SW480 (cell line): ENCODE results near the gene TRIM59.

Experiments
- DNase-seq: peaks from one replicate; pipeline ENCODE4 v3.0.0-alpha.2; 2016; ENCODE audit warnings: low spot score

Gene TRIM59

GRCh38 chr3:160449636-160450598 is at the start of gene TRIM59:
Gene TRIM59, minus strand, starts transcription at chr3:160449786. Its CDS starts 10,603 bp downstream, at chr3:160439183.
- DNase-seq = peak; percentile 93

- DNase-seq = no peak
These were observed 48.6 kb upstream of the TRIM59 start for GRCh38 chr3:160498202-160498601.

- DNase-seq = no peak
These were observed 40.6 kb upstream of the TRIM59 start for GRCh38 chr3:160490166-160490565.

- DNase-seq = peak; percentile 36
These were observed 36.9 kb upstream of the TRIM59 start for GRCh38 chr3:160486459-160486869.

GRCh38 chr3:160482796-160483195 is 33.2 kb upstream of the TRIM59 start:
- no peak for DNase-seq

- no peak for DNase-seq
These were observed 32.3 kb upstream of the TRIM59 start for GRCh38 chr3:160481856-160482255.

- DNase-seq = no peak
These were observed 31.3 kb upstream of the TRIM59 start for GRCh38 chr3:160480931-160481330.

GRCh38 chr3:160479376-160479775 is 29.8 kb upstream of the TRIM59 start:
- DNase-seq = no peak

- no peak for DNase-seq
These were observed 28.8 kb upstream of the TRIM59 start for GRCh38 chr3:160478338-160478737.

- no peak for DNase-seq
These were observed 28.2 kb upstream of the TRIM59 start for GRCh38 chr3:160477750-160478149.

GRCh38 chr3:160475884-160476283 is 26.3 kb upstream of the TRIM59 start:
- no peak for DNase-seq

- no peak for DNase-seq
These were observed 25.6 kb upstream of the TRIM59 start for GRCh38 chr3:160475153-160475552.

- no peak for DNase-seq
These were observed 24.8 kb upstream of the TRIM59 start for GRCh38 chr3:160474416-160474838.

- no peak for DNase-seq
These were observed 24.4 kb upstream of the TRIM59 start for GRCh38 chr3:160473978-160474377.

GRCh38 chr3:160473221-160473620 is 23.6 kb upstream of the TRIM59 start:
- no peak for DNase-seq

- DNase-seq = no peak
These were observed 22.8 kb upstream of the TRIM59 start for GRCh38 chr3:160472344-160472743.

- no peak for DNase-seq
These were observed 22.3 kb upstream of the TRIM59 start for GRCh38 chr3:160471892-160472291.

- DNase-seq = no peak
These were observed 20.6 kb upstream of the TRIM59 start for GRCh38 chr3:160470181-160470580.

GRCh38 chr3:160464971-160465370 is 15.4 kb upstream of the TRIM59 start:
- no peak for DNase-seq

GRCh38 chr3:160464321-160464720 is 14.7 kb upstream of the TRIM59 start:
- DNase-seq = no peak

- DNase-seq = no peak
These were observed 10.4 kb upstream of the TRIM59 start for GRCh38 chr3:160460033-160460432.

- no peak for DNase-seq
These were observed 9.9 kb upstream of the TRIM59 start for GRCh38 chr3:160459450-160459970.

GRCh38 chr3:160458151-160458550 is 8.6 kb upstream of the TRIM59 start:
- no peak for DNase-seq
